ENCODE measurements around the gene GTF3C2. TPM values are rescaled to one million over a fixed set of nuclear protein-coding genes. Genes with fewer than 3 reads are reported as not detected.

The GTF3C2 gene
- total and polyA plus RNA-seq, 2 of the 13 experiments (the other 11 are each of a cell fraction or from before 2014, with no cell fraction given) = 77.5 to 130 TPM

DNA sequence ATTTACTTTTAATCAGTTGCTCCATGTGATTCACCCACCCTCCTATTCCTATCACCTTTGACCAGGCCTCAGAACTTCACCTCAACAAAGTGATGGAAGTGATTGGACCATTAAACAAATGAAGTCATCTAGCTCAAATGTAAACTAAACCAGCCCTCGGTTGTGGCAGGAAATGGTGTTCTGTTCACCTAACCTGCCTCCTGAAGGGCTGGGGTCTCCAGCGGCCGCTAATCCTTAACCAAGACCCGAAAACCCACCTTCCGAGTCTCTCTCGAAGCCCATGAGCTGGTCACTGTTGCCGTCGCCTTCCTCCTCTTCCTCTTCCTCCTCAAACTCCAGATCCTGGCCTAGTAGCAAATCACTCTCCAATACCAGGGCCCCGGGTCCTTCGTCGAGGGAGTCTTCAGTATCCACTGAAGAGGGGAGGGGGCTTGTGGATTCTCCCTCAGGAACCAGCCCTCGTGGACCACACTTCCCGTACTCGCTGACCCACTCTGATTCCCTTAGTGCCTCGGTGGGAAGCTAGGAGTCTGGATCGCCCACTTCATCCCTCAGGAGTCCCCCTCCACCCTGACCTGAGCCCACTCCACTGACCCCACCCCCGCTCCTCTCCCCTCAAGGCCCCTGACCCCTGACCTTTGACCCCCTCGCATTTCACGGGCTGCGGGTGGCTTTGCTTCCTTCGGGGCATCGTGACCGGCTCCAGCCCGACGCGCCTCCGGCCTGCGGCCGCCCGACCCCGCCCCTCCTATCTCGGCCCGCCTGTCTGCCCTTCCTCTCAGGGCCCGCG lies 23.5 kb upstream of the GTF3C2 start (continued):
- TF ChIP-seq ZNF513 (CRISPR knock-in tag; conservative IDR thresholded peaks at IDR 0.05) (no peak), RBM39 (IDR thresholded peaks at IDR 0.05; ENCODE audit: low read depth, low read length, poor library complexity, severe bottlenecking) (no peak), CREB3 (CRISPR knock-in tag; IDR thresholded peaks at IDR 0.05) (no peak), GABPB1 (CRISPR knock-in tag; IDR thresholded peaks at IDR 0.05) (no peak), NONO (IDR thresholded peaks at IDR 0.05) (no peak), NONO (CRISPR knock-in tag; conservative IDR thresholded peaks at IDR 0.05) (no peak; the same call in none of the 2 replicates), SRSF9 (IDR thresholded peaks at IDR 0.05; ENCODE audit: borderline replicate concordance, insufficient read depth, low read depth, low read length, poor library complexity, severe bottlenecking) (no peak)

GRCh38 chr2:27379383-27379835 lies 22.8 kb upstream of the GTF3C2 start:
- FAIRE-seq = no peak
- POLR2A ChIA-PET = interaction anchor here (1.2 to 5.1 kb wide), 8 partner anchors 9 to 86 kb away, joined by 3 to 38 read pairs (median 14); partner anchors contain the start of genes EIF2B4, GTF3C2, MPV17 and PPM1G
- Histone ChIP-seq H3K27ac (ENCODE audit: extremely low read length, insufficient read depth, low read length) (peak overlapping the region; percentile 85), H3K4me2 (ENCODE audit: low read depth, low read length) (peak overlapping the region; percentile 90), H3K4me3 (replicated peaks in 1 of 3; ENCODE audit: insufficient read depth in 1 of 3, low read depth in 2 of 3, low read length in 3 of 3) (peak overlapping the region; percentile 50 to 75 (median 63); a peak in 5 of 6 replicates), H3K27me3 (ENCODE audit: control insufficient read depth in 1 of 2, insufficient read depth in 2 of 2, low read length in 2 of 2) (no peaks in the 10 kb centered on the region), H3K4me1 (ENCODE audit: insufficient read depth, low read length) (peaks cover 26% of the 10 kb centered on the region), H4K20me1 (ENCODE audit: insufficient read depth, low read length) (peaks cover 3% of the 10 kb centered on the region; the same call in 1 of the 2 replicates), H3K9me3 (ENCODE audit: low read length) (no peaks in the 10 kb centered on the region), H2AFZ (ENCODE audit: low read length) (no peak overlapping the region), H3K79me2 (ENCODE audit: insufficient read depth, low read length) (peaks cover 3% of the 10 kb centered on the region), H3K36me3 (replicated peaks in 1 of 2; ENCODE audit: control insufficient read depth in 1 of 2, insufficient read depth in 2 of 2, low read length in 2 of 2) (peaks cover 46 to 71% of the 10 kb centered on the region in 2 experiments), H3K9ac (ENCODE audit: insufficient read depth, low read depth, low read length) (peak overlapping the region; percentile 75)
- CTCF ChIA-PET (ENCODE audit: low intra/inter-chr PET ratio, low total read pairs) = no interaction called here
- no peak for DNase-seq (ENCODE audit: low spot score)
- in situ Hi-C loops (cut with HindIII; ENCODE audit: extremely low pct_ligation_motif_present, low pct_unique_long_range_greater_than_20kb) = no loop called here
- ATAC-seq = no peak; the same call in 2 of the 3 replicates
- intact Hi-C loops (cut with micrococcal nuclease; ENCODE audit: unreplicated experiment) = loop anchor here (10.0 kb wide), 1 partner anchor 125 kb away; no protein-coding TSS in a partner anchor
- 69% methylated on average over 2 of the region's 2 CpGs for WGBS (ENCODE audit: low lambda C conversion rate)
- no TSS peak for BruUV-seq (replicated peaks)
- no peak for TF ChIP-seq SKI (IDR thresholded peaks at IDR 0.05; ENCODE audit: partially characterized antibody)
- no peak for TF ChIP-seq ZNF776 (CRISPR knock-in tag; IDR thresholded peaks at IDR 0.05)
- TF ChIP-seq HMGXB4 (CRISPR knock-in tag; IDR thresholded peaks at IDR 0.05; ENCODE audit: borderline replicate concordance in 1 of 2, low read depth in 1 of 2) = no peak
- TF ChIP-seq HNF4A (CRISPR knock-in tag; IDR thresholded peaks at IDR 0.05) = no peak
- TF ChIP-seq ASH2L (IDR thresholded peaks at IDR 0.05; ENCODE audit: insufficient read length, low read depth, low read length) = peak; percentile 19
